Thoracic aorta endothelial cell (primary cell): Measurements from ENCODE around the gene RBMY1E. TPM values are rescaled to one million over a fixed set of nuclear protein-coding genes. Genes with fewer than 3 reads are reported as not detected.

Experiments used
- total RNA-seq: library from RNA; depleted of rRNA; stranded (reverse); fragments of >200 nt; gene quantifications from 2 replicates; pipeline ENCODE4 v1.2.3, GENCODE V29; 2012

RBMY1E gene
- not detected in 2 replicates for total RNA-seq

DNA sequence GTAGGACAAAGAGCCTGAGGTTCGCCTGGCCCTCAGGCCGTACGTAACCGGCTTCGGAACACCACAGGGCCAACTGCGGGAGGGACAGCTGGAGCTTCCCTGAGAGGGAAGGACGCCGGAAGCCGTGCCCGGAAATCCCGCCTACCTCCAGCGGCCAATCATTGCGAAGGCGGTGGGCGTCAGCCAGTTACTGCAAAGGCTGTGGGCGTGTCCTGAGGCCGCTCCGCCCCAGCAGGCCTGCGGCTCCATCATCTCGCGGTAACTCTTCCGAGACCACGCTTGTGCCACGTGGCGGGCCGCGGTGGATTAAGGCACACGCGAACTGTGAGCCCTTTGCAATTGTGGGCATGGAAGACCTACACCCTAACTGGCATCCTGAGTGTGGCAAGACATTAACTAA lies at the start of gene RBMY1E:
Gene RBMY1E (minus strand): TSS at position 101 of the 400 bp plus-strand sequence. CDS start 1,978 bp downstream, outside the sequence.

GRCh38 chrY:21894426-21894825 lies 23.4 kb downstream of the RBMY1E start, which contains the start of gene RBMY1D:
RBMY1D (minus strand) TSS chrY:21894526; CDS start chrY:21892513, 2,013 bp downstream.

Other genes starting within 250 kb of the RBMY1E start
- gene RBMY1D, start 23.5 kb downstream of the RBMY1E start, total RNA-seq = not detected in 2 replicates